Small intestine (tissue), 16 donors: ENCODE results near the gene SULT2A1. TPM values are rescaled to one million over a fixed set of nuclear protein-coding genes. Genes with fewer than 3 reads are reported as not detected.
"Not testable (repeated sequence)": the region's sequence is repeated elsewhere in the genome, so short reads cannot be mapped to it uniquely, and the experiment has no call there.

Experiments
- DNase-seq, 2 donors: peaks; one replicate each; pipeline versions ENCODE4 v3.0.0 to v3.0.0-alpha.2; 2013
- FAIRE-seq: peaks from 2 replicates; lab custom pipeline; 2012; peaks lifted over from hg19 to GRCh38; lab: Jason Lieb, UNC
- H3K27ac ChIP-seq, 3 donors: one replicate each; pipeline ENCODE4 v1.5.1; 2013; ENCODE audit warnings: low read length in 2 of 3, mild to moderate bottlenecking in 2 of 3, control low read depth in 1 of 3, inconsistent platforms in 1 of 3, low read depth in 1 of 3, moderate library complexity in 1 of 3
- H3K27me3 ChIP-seq, 3 donors: one replicate each; pipeline ENCODE4 v1.6.1; 2013; ENCODE audit warnings: low read length in 3 of 3, inconsistent platforms in 1 of 3; ENCODE audit not compliant: control insufficient read depth in 3 of 3, insufficient read depth in 3 of 3
- H3K36me3 ChIP-seq, 3 donors: one replicate each; pipeline ENCODE4 v1.6.1; 2013; ENCODE audit warnings: low read length in 3 of 3, inconsistent platforms in 1 of 3, low read depth in 1 of 3, mild to moderate bottlenecking in 1 of 3, moderate library complexity in 1 of 3; ENCODE audit not compliant: control insufficient read depth in 3 of 3, insufficient read depth in 2 of 3
- H3K4me1 ChIP-seq, 3 donors: one replicate each; pipeline ENCODE4 v1.6.1; 2013; ENCODE audit warnings: low read length in 2 of 3, inconsistent platforms in 1 of 3, low read depth in 1 of 3, mild to moderate bottlenecking in 1 of 3, moderate library complexity in 1 of 3; ENCODE audit not compliant: control insufficient read depth in 3 of 3, insufficient read depth in 2 of 3
- H3K4me3 ChIP-seq, 3 donors: one replicate each; pipeline ENCODE4 v1.5.1; 2013; ENCODE audit warnings: low read length in 3 of 3, control low read depth in 1 of 3, inconsistent platforms in 1 of 3, low read depth in 1 of 3, mild to moderate bottlenecking in 1 of 3, moderate library complexity in 1 of 3
- H3K9me3 ChIP-seq, 2 donors: one replicate each; pipeline ENCODE4 v1.6.1; 2013; ENCODE audit warnings: low read depth in 1 of 2, low read length in 1 of 2; ENCODE audit not compliant: control insufficient read depth in 2 of 2, insufficient read depth in 1 of 2
- WGBS, 3 donors: extraction: QIAGEN DNeasy Blood & Tissue Kit; methylation state at CpG; one replicate each; pipeline ENCODE4 v1.1.7; 2013; 5-methylcytosine and 5-hydroxymethylcytosine counted together
- long read RNA-seq, 10 donors: transcript quantifications; one replicate each; lab custom pipeline, GENCODE V29; 2026
- polyA plus RNA-seq, 4 donors: library from polyadenylated mRNA; stranded (reverse) in 3 of 4; unstranded in 1 of 4; fragments of 200-250 nt in 3 of 4; fragments of 120-200 nt in 1 of 4; gene quantifications; one replicate each; pipeline versions ENCODE4 v1.2.1 to v1.2.3, GENCODE V29; 2013
- donor health status: healthy with polysubstance abuse.
- donor health status: control.
- donor health status: control.
- donor health status: Bipolar disorder and iron deficiency.
- donor health status: healthy.

The SULT2A1 gene
- 100 to 1,000 TPM in 3 of 4 donors, 10 to 100 TPM in 1; 12.7 to 275 (median 187) TPM for polyA plus RNA-seq
- long read RNA-seq, donor 1, transcript SULT2A1-201 (6 exons, 1,987 nt) = major isoform, 221 of 394 reads
- long read RNA-seq, donor 1, partial matches to known transcripts = 173 of 394 reads
- long read RNA-seq, donor 1, other reads (novel, unspliced or antisense) = 0 of 394 reads
- long read RNA-seq, donor 2, transcript SULT2A1-201 (6 exons, 1,987 nt) = major isoform, 13 of 13 reads
- long read RNA-seq, donor 2, partial matches to known transcripts = 0 of 13 reads
- long read RNA-seq, donor 2, other reads (novel, unspliced or antisense) = 0 of 13 reads
- long read RNA-seq, donor 3, transcript SULT2A1-201 (6 exons, 1,987 nt) = major isoform, 28 of 54 reads
- long read RNA-seq, donor 3, partial matches to known transcripts = 26 of 54 reads
- long read RNA-seq, donor 3, other reads (novel, unspliced or antisense) = 0 of 54 reads
- long read RNA-seq, donor 4 = 0 reads
- long read RNA-seq, donor 5, transcript SULT2A1-201 (6 exons, 1,987 nt) = major isoform, 14 of 26 reads
- long read RNA-seq, donor 5, partial matches to known transcripts = 12 of 26 reads
- long read RNA-seq, donor 5, other reads (novel, unspliced or antisense) = 0 of 26 reads
- long read RNA-seq, donor 6, transcript SULT2A1-201 (6 exons, 1,987 nt) = major isoform, 69 of 126 reads
- long read RNA-seq, donor 6, partial matches to known transcripts = 57 of 126 reads
- long read RNA-seq, donor 6, other reads (novel, unspliced or antisense) = 0 of 126 reads
- long read RNA-seq, donor 7 = 0 reads
- long read RNA-seq, donor 8 = 0 reads
- long read RNA-seq, donor 9, transcript SULT2A1-201 (6 exons, 1,987 nt) = major isoform, 13 of 23 reads
- long read RNA-seq, donor 9, partial matches to known transcripts = 10 of 23 reads
- long read RNA-seq, donor 9, other reads (novel, unspliced or antisense) = 0 of 23 reads
- long read RNA-seq, donor 10, partial matches to known transcripts = 0 of 2 reads
- long read RNA-seq, donor 10, other reads (novel, unspliced or antisense) = 0 of 2 reads

- H3K27me3 ChIP-seq = no peaks in the 10 kb centered on the region
- DNase-seq = peak; percentile 86
- FAIRE-seq = no peak
- WGBS, 3 donors = 12 to 57% (median 24%) methylated on average over 12 of the region's 12 CpGs
- peaks cover 0 to 15% (median 1%) of the 10 kb centered on the region in 3 donors for H3K36me3 ChIP-seq
- peak within 1 kb of the TSS in 2 of 3 donors; percentile 52 for H3K4me3 ChIP-seq
- H3K27ac ChIP-seq = peak within 1 kb of the TSS in 2 of 3 donors; percentile 6 to 81
- no peaks in the 10 kb centered on the region for H3K9me3 ChIP-seq
- peaks cover 0 to 2% (median 0%) of the 10 kb centered on the region in 3 donors for H3K4me1 ChIP-seq
Measured at GRCh38 chr19:47886010-47886559, at the start of gene SULT2A1. SULT2A1 (minus strand) TSS chr19:47886315; CDS start chr19:47886257, 58 bp downstream.

GRCh38 chr19:47928581-47928980 lies 42.5 kb upstream of the SULT2A1 start:
- not testable (repeated sequence) for FAIRE-seq, DNase-seq

GRCh38 chr19:47920107-47920506 lies 34.0 kb upstream of the SULT2A1 start:
- DNase-seq, FAIRE-seq, H3K9me3 ChIP-seq: not testable (repeated sequence)

More at GRCh38 chr19:47928581-47928980, 42.5 kb upstream of the SULT2A1 start:
- not testable (repeated sequence) for H3K27ac ChIP-seq, H3K27me3 ChIP-seq, H3K4me3 ChIP-seq, H3K9me3 ChIP-seq, H3K4me1 ChIP-seq, H3K36me3 ChIP-seq
- WGBS, 3 donors = 71% methylated on average over 12 of the region's 20 CpGs; no CpG with 5 or more reads in 2 of the 3 donors

GRCh38 chr19:47910191-47910590 lies 24.1 kb upstream of the SULT2A1 start:
- not testable (repeated sequence) for H3K36me3 ChIP-seq, H3K9me3 ChIP-seq, H3K27me3 ChIP-seq, H3K4me3 ChIP-seq, H3K4me1 ChIP-seq, FAIRE-seq, H3K27ac ChIP-seq, DNase-seq
- 79 to 96% (median 96%) methylated on average over 1 of the region's 2 CpGs for WGBS, 3 donors

More at GRCh38 chr19:47920107-47920506, 34.0 kb upstream of the SULT2A1 start:
- WGBS, 3 donors = 0 to 1% (median 0%) methylated on average over 10 of the region's 15 CpGs
- H3K27ac ChIP-seq, H3K4me1 ChIP-seq, H3K36me3 ChIP-seq, H3K27me3 ChIP-seq, H3K4me3 ChIP-seq: not testable (repeated sequence)

GRCh38 chr19:47909350-47909749 lies 23.2 kb upstream of the SULT2A1 start:
- H3K27me3 ChIP-seq, H3K36me3 ChIP-seq, H3K27ac ChIP-seq, H3K4me3 ChIP-seq, H3K9me3 ChIP-seq, DNase-seq, FAIRE-seq, H3K4me1 ChIP-seq: not testable (repeated sequence)
- 0% methylated on average over 5 to 10 of the region's 14 CpGs for WGBS, 3 donors

GRCh38 chr19:47901370-47901769 lies 15.3 kb upstream of the SULT2A1 start:
- FAIRE-seq (no peak), DNase-seq (no peak)
- no peak overlapping the region for H3K4me3 ChIP-seq

GRCh38 chr19:47899335-47899734 lies 13.2 kb upstream of the SULT2A1 start:
- FAIRE-seq (no peak), DNase-seq (no peak)
- no peaks in the 10 kb centered on the region for H3K36me3 ChIP-seq
- H3K4me3 ChIP-seq = no peak overlapping the region
- peaks cover 0 to 12% of the 10 kb centered on the region in 2 donors for H3K9me3 ChIP-seq
- WGBS, 3 donors = 88 to 95% (median 94%) methylated on average over 8 of the region's 8 CpGs
- no peak overlapping the region for H3K27ac ChIP-seq
- H3K4me1 ChIP-seq = peaks cover 0 to 9% (median 0%) of the 10 kb centered on the region in 3 donors
- no peaks in the 10 kb centered on the region for H3K27me3 ChIP-seq

More at GRCh38 chr19:47901370-47901769, 15.3 kb upstream of the SULT2A1 start:
- Histone ChIP-seq H3K36me3 (no peaks in the 10 kb centered on the region), H3K9me3 (peaks cover 0 to 3% of the 10 kb centered on the region in 2 donors), H3K4me1 (peaks cover 0 to 5% (median 0%) of the 10 kb centered on the region in 3 donors), H3K27ac (no peak overlapping the region), H3K27me3 (no peaks in the 10 kb centered on the region)
- 78 to 85% (median 83%) methylated on average over 7 of the region's 7 CpGs for WGBS, 3 donors
